H1 (cell line): ENCODE data around the gene CRADD. TPM values are rescaled to one million over a fixed set of nuclear protein-coding genes. Genes with fewer than 3 reads are reported as not detected.

ENCODE experiments used
- CTCF ChIA-PET: fragments of 300-600 bp; sonication (Branson Sonifier 250); formaldehyde crosslinking; loops from one replicate; lab custom pipeline; 2021; ENCODE audit not compliant: partially characterized antibody; lab: Charles Lee
- POLR2A ChIA-PET: fragments of 300-600 bp; sonication (Branson Sonifier 250); formaldehyde crosslinking; loops from one replicate; lab custom pipeline; 2021; ENCODE audit warnings: inconsistent platforms; ENCODE audit not compliant: partially characterized antibody; lab: Charles Lee
- DNase-seq, 2 experiments: peaks; one replicate each; pipeline versions ENCODE4 v3.0.0 to v3.0.0-alpha.2; 2010 to 2022; ENCODE audit warnings: low spot score in 2 of 2, low read depth in 1 of 2, mixed read lengths in 1 of 2
- FAIRE-seq: peaks from 2 replicates; lab custom pipeline; 2011; peaks lifted over from hg19 to GRCh38; lab: Jason Lieb, UNC
- H2AFZ ChIP-seq: 2 replicates; pipeline ENCODE4 v1.8.1; 2012; ENCODE audit warnings: low read length, inconsistent platforms
- H2AK5ac ChIP-seq: 2 replicates; pipeline ENCODE4 v1.6.1; 2013; ENCODE audit warnings: low read depth, low read length
- H2BK120ac ChIP-seq: replicated peaks from 2 replicates; pipeline ENCODE3; 2013; ENCODE audit warnings: low read depth, low read length, inconsistent platforms
- H2BK12ac ChIP-seq: 2 replicates; pipeline ENCODE4 v1.6.1; 2013; ENCODE audit warnings: low read depth, low read length
- H2BK15ac ChIP-seq: 2 replicates; pipeline ENCODE4 v1.6.1; 2013; ENCODE audit warnings: low read length
- H2BK20ac ChIP-seq: 2 replicates; pipeline ENCODE4 v1.6.1; 2013; ENCODE audit warnings: low read length
- H2BK5ac ChIP-seq: 2 replicates; pipeline ENCODE4 v1.6.1; 2013; ENCODE audit warnings: low read depth, low read length
- H3K14ac ChIP-seq: 2 replicates; pipeline ENCODE4 v1.6.1; 2013; ENCODE audit warnings: inconsistent platforms; ENCODE audit not compliant: insufficient read length
- H3K18ac ChIP-seq: 2 replicates; pipeline ENCODE4 v1.6.1; 2013; ENCODE audit warnings: low read length; ENCODE audit errors: extremely low read depth
- H3K23ac ChIP-seq: 2 replicates; pipeline ENCODE4 v1.6.1; 2013; ENCODE audit warnings: inconsistent platforms; ENCODE audit not compliant: insufficient read length
- H3K23me2 ChIP-seq: 2 replicates; pipeline ENCODE4 v1.6.1; 2013; ENCODE audit warnings: low read depth, low read length
- H3K27ac ChIP-seq: 2 replicates; pipeline ENCODE4 v1.6.1; 2011; ENCODE audit warnings: low read depth, low read length, inconsistent platforms
- H3K27me3 ChIP-seq, 4 experiments: replicated peaks in 1 of 4; 1 replicate in 1 of 4; 2 replicates in 3 of 4; pipeline versions ENCODE4 v1.6.1 to v1.8.1; 2011 to 2013; ENCODE audit warnings: low read length in 3 of 4, mild to moderate bottlenecking in 3 of 4, inconsistent platforms in 2 of 4, mixed read lengths in 2 of 4, moderate library complexity in 1 of 4; ENCODE audit not compliant: control insufficient read depth in 3 of 4, insufficient read depth in 3 of 4; ENCODE audit errors: extremely low read depth in 1 of 4
- H3K36me3 ChIP-seq, 4 experiments: 2 replicates each; pipeline versions ENCODE4 v1.6.1 to v1.8.1; 2011 to 2013; ENCODE audit warnings: mild to moderate bottlenecking in 4 of 4, low read length in 3 of 4, moderate library complexity in 2 of 4, control low read depth in 1 of 4, inconsistent platforms in 1 of 4; ENCODE audit not compliant: insufficient read depth in 4 of 4, control insufficient read depth in 2 of 4
- H3K4ac ChIP-seq: replicated peaks from 2 replicates; pipeline ENCODE3; 2013; ENCODE audit warnings: low read length, low read depth, mixed read lengths, inconsistent platforms; ENCODE audit not compliant: insufficient read length
- H3K4me1 ChIP-seq, 4 experiments: replicated peaks in 1 of 4; 1 replicate in 1 of 4; 2 replicates in 3 of 4; pipeline versions ENCODE4 v1.6.1 to v1.8.1; 2011 to 2013; ENCODE audit warnings: low read length in 3 of 4, inconsistent platforms in 2 of 4, mixed read lengths in 1 of 4; ENCODE audit not compliant: insufficient read depth in 4 of 4, control insufficient read depth in 3 of 4
- H3K4me2 ChIP-seq, 2 experiments: 2 replicates each; pipeline versions ENCODE4 v1.6.1 to v1.8.1; 2011 to 2013; ENCODE audit warnings: low read depth in 2 of 2, low read length in 2 of 2, control low read depth in 1 of 2, inconsistent platforms in 1 of 2, mild to moderate bottlenecking in 1 of 2; ENCODE audit not compliant: insufficient read depth in 1 of 2
- H3K4me3 ChIP-seq, 4 experiments: fragments of 200-600, 300-600 bp in 1 of 4; sonication (generic), shearing (Covaris generic), sonication (Bioruptor Twin) in 1 of 4; 2 replicates each; pipeline versions ENCODE4 v1.5.1 to v1.8.1; 2011 to 2016; ENCODE audit warnings: low read length in 4 of 4, low read depth in 3 of 4, control low read depth in 2 of 4, inconsistent platforms in 2 of 4, mild to moderate bottlenecking in 2 of 4, mixed read lengths in 1 of 4, moderate library complexity in 1 of 4; ENCODE audit not compliant: insufficient read depth in 2 of 4; ENCODE audit errors: extremely low read depth in 1 of 4
- H3K56ac ChIP-seq: replicated peaks from 2 replicates; pipeline ENCODE3; 2013; ENCODE audit warnings: low read depth, mild to moderate bottlenecking, mixed read lengths, low read length, inconsistent platforms; ENCODE audit not compliant: insufficient read length
- H3K79me1 ChIP-seq: 2 replicates; pipeline ENCODE4 v1.6.1; 2013; ENCODE audit warnings: low read depth, low read length, control low read depth
- H3K79me2 ChIP-seq, 2 experiments: 2 replicates each; pipeline versions ENCODE4 v1.6.1 to v1.8.1; 2012 to 2013; ENCODE audit warnings: low read length in 2 of 2, mild to moderate bottlenecking in 2 of 2, inconsistent platforms in 1 of 2; ENCODE audit not compliant: insufficient read depth in 2 of 2, control insufficient read depth in 1 of 2
- H3K9ac ChIP-seq, 4 experiments: replicated peaks in 1 of 4; 1 replicate in 1 of 4; 2 replicates in 3 of 4; pipeline versions ENCODE4 v1.6.1 to v1.8.1; 2011 to 2013; ENCODE audit warnings: low read depth in 3 of 4, low read length in 3 of 4, control low read depth in 2 of 4, mild to moderate bottlenecking in 2 of 4, moderate library complexity in 2 of 4, inconsistent platforms in 1 of 4; ENCODE audit errors: extremely low read depth in 1 of 4
- H3K9me3 ChIP-seq, 2 experiments: 2 replicates each; pipeline versions ENCODE4 v1.6.1 to v1.8.1; 2012 to 2013; ENCODE audit warnings: mild to moderate bottlenecking in 2 of 2, moderate library complexity in 2 of 2, control low read depth in 1 of 2, inconsistent platforms in 1 of 2, low read depth in 1 of 2, low read length in 1 of 2, mixed read lengths in 1 of 2; ENCODE audit not compliant: insufficient read depth in 2 of 2
- H4K20me1 ChIP-seq, 2 experiments: replicated peaks in 1 of 2; 2 replicates each; pipeline versions ENCODE3 to v1.8.1; 2011 to 2013; ENCODE audit warnings: inconsistent platforms in 2 of 2, low read length in 2 of 2, mild to moderate bottlenecking in 1 of 2; ENCODE audit not compliant: insufficient read depth in 2 of 2, control insufficient read depth in 1 of 2
- H4K5ac ChIP-seq: 2 replicates; pipeline ENCODE4 v1.6.1; 2013; ENCODE audit warnings: low read length, low read depth, mixed read lengths, inconsistent platforms; ENCODE audit not compliant: insufficient read length
- H4K8ac ChIP-seq: 2 replicates; pipeline ENCODE4 v1.8.0; 2013; ENCODE audit warnings: mild to moderate bottlenecking, moderate library complexity, low read length, inconsistent platforms; ENCODE audit not compliant: insufficient read depth; ENCODE audit errors: extremely low read depth
- H4K91ac ChIP-seq: replicated peaks from 2 replicates; pipeline ENCODE3; 2013; ENCODE audit warnings: low read length, mixed read lengths, inconsistent platforms; ENCODE audit not compliant: insufficient read length
- ASH2L ChIP-seq: fragments of 200-600, 300-600 bp; sonication (generic); IDR thresholded peaks from one replicate; pipeline ENCODE4 v1.7.1; 2017; ENCODE audit warnings: low read length
- FOSL1 ChIP-seq: IDR thresholded peaks from 2 replicates; pipeline ENCODE4 v1.6.1; 2011; ENCODE audit warnings: mild to moderate bottlenecking, low read depth, low read length, moderate library complexity; ENCODE audit not compliant: insufficient read depth
- JUND ChIP-seq: IDR thresholded peaks from 2 replicates; pipeline ENCODE4 v1.6.1; 2011; ENCODE audit warnings: mild to moderate bottlenecking, improper control_type of control experiment, low read length
- KDM1A ChIP-seq: fragments of 200-600, 300-600 bp; sonication (generic); IDR thresholded peaks from 2 replicates; pipeline ENCODE4 v1.7.1; 2016; ENCODE audit warnings: mild to moderate bottlenecking, low read length, borderline replicate concordance
- KDM4A ChIP-seq: IDR thresholded peaks from one replicate; pipeline ENCODE4 v1.7.1; 2012; ENCODE audit warnings: low read depth, mild to moderate bottlenecking, moderate library complexity, low read length, inconsistent platforms; ENCODE audit not compliant: severe bottlenecking
- MAFK ChIP-seq: IDR thresholded peaks from 2 replicates; pipeline ENCODE4 v1.6.1; 2012; ENCODE audit warnings: low read depth, mild to moderate bottlenecking, improper control_type of control experiment, low read length
- NANOG ChIP-seq: IDR thresholded peaks from 2 replicates; pipeline ENCODE4 v1.6.1; 2011; ENCODE audit warnings: low read length, low read depth, mild to moderate bottlenecking, inconsistent platforms; ENCODE audit not compliant: insufficient read depth, poor library complexity, severe bottlenecking
- POLR2A ChIP-seq, 2 experiments: IDR thresholded peaks; 1 replicate in 1 of 2; 2 replicates in 1 of 2; pipeline ENCODE4 v1.6.1; 2011; ENCODE audit warnings: low read depth in 2 of 2, low read length in 2 of 2, mild to moderate bottlenecking in 2 of 2; ENCODE audit errors: control extremely low read depth in 1 of 2
- SIN3A ChIP-seq, 2 experiments: IDR thresholded peaks in 1 of 2; conservative IDR thresholded peaks in 1 of 2; 2 replicates each; pipeline ENCODE4 v1.6.1; 2011 to 2012; ENCODE audit warnings: low read length in 2 of 2, improper control_type of control experiment in 1 of 2, low read depth in 1 of 2, mild to moderate bottlenecking in 1 of 2
- SIRT6 ChIP-seq: IDR thresholded peaks from one replicate; pipeline ENCODE4 v1.7.1; 2012; ENCODE audit warnings: low read length, inconsistent platforms
- SP2 ChIP-seq: IDR thresholded peaks from 2 replicates; pipeline ENCODE4 v1.6.1; 2012; ENCODE audit warnings: mild to moderate bottlenecking, low read length, inconsistent platforms
- SP4 ChIP-seq: IDR thresholded peaks from 2 replicates; pipeline ENCODE4 v1.6.1; 2012; ENCODE audit warnings: low read length, inconsistent platforms
- TEAD4 ChIP-seq: IDR thresholded peaks from 2 replicates; pipeline ENCODE4 v1.6.1; 2012; ENCODE audit warnings: low read depth, low read length, inconsistent platforms, mixed read lengths
- WGBS, 2 experiments: shearing (Covaris generic) in 1 of 2; methylation state at CpG; one replicate each; pipeline versions ENCODE4 v1.1.6 to v1.1.7; 2013 to 2015; ENCODE audit warnings: low lambda C conversion rate in 2 of 2, mixed read lengths in 2 of 2, inconsistent platforms in 1 of 2, low coverage in 1 of 2, missing lambda C conversion rate in 1 of 2; ENCODE audit not compliant: insufficient replicate concordance in 2 of 2, insufficient coverage in 1 of 2, insufficient read length in 1 of 2; ENCODE audit errors: extremely low coverage in 1 of 2, missing lambda C conversion rate in 1 of 2; 5-methylcytosine and 5-hydroxymethylcytosine counted together
- polyA plus RNA-seq, 7 experiments: library from polyadenylated mRNA; depleted of rRNA in 3 of 7; stranded (reverse) in 5 of 7; unstranded in 2 of 7; fragments of >200 nt in 5 of 7; fragments of 200-250 nt in 2 of 7; gene quantifications; 1 replicate in 5 of 7; 2 replicates in 1 of 7; 4 replicates in 1 of 7; pipeline versions ENCODE4 v1.2.1 to v1.2.3, GENCODE V29; 2011 to 2013; ENCODE audit warnings: missing spikeins in 2 of 7, mixed read lengths in 2 of 7
- total RNA-seq: library from RNA; stranded (reverse); fragmentation: NEBNext Ultra II Directional; extraction: Animal tissue kit (Norgen Biotek cat#: 25700); gene quantifications from 2 replicates; pipeline ENCODE4 v1.2.1, GENCODE V29; 2021

CRADD gene
- total and polyA plus RNA-seq, 2 of the 8 experiments (the other 6 are each of a cell fraction or from before 2014, with no cell fraction given), result 8.1 to 15.4 TPM

DNA sequence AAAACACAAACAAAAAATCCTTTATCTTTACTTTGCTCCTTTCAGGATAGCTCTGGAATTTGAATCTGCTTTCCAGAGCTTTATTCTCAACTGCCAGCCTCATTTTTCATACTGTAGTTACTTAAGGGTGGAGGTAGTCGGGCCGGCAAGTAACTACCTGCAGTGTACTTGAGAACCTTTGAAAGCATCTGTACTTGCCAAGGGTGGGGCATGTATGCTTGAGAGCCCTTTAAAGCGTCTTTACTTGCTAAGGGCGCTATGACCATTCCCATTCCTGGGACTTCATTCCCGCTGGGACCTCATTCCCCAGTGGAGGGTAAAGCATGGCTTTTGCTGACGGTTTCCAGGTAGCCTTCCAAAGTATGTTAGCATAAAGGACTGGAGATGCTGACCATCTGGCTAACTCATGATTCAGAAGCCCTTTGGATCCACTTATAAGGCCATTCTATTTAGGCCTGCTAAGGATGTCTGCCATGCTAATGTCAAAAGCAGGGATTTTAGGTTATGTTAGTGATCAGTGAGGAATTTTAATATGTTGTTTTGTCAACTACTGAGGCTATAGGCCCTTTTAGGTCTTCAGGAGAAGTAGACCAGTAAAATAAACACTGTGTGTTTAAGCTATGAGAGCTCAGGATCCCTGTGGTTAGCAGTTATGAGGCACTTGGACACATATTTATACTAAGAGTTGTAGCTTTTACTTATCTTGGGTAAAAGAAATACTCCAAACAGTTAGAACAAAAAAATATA lies 74.9 kb downstream of the CRADD start:
- peaks cover 13 to 17% of the 10 kb centered on the region in 2 experiments for H3K9me3 ChIP-seq
- H3K23ac ChIP-seq, result no peak overlapping the region
- no peak overlapping the region for H3K9ac ChIP-seq
- POLR2A ChIA-PET, result interaction anchor here (2.5 kb wide), 1 partner anchor 10 kb away, joined by 5 read pairs; no protein-coding TSS in a partner anchor
- peaks cover 0 to 6% (median 2%) of the 10 kb centered on the region in 4 experiments; a peak in 3 of 8 replicates for H3K36me3 ChIP-seq
- H2BK120ac ChIP-seq, result no peak overlapping the region
- no peak overlapping the region for H3K27ac ChIP-seq
- no peaks in the 10 kb centered on the region for H3K79me1 ChIP-seq
- no peak for DNase-seq
- no peak overlapping the region for H4K91ac ChIP-seq
- no peak overlapping the region for H3K18ac ChIP-seq
- no peak overlapping the region for H3K14ac ChIP-seq
- H2AK5ac ChIP-seq, result 0 out of 2 replicates have a peak overlapping the region, but pooled peaks have one; percentile 53
- no peaks in the 10 kb centered on the region for H4K20me1 ChIP-seq
- WGBS, 2 experiments, result 95% methylated on average over 6 of the region's 6 CpGs; no CpG with 5 or more reads in 1 of the 2 experiments
- H3K4ac ChIP-seq, result no peak overlapping the region
- CTCF ChIA-PET, result interaction anchor here (0.6 to 2.4 kb wide), 6 partner anchors 11 to 250 kb away, joined by 3 to 10 read pairs (median 4); no protein-coding TSS in a partner anchor
- FAIRE-seq, result no peak
- H2AFZ ChIP-seq, result no peak overlapping the region
- H2BK15ac ChIP-seq, result no peak overlapping the region; the same call in 1 of the 2 replicates
- H2BK20ac ChIP-seq, result no peak overlapping the region
- no peak overlapping the region; the same call in 1 of the 2 replicates for H4K8ac ChIP-seq
- H3K4me3 ChIP-seq, result no peak overlapping the region
- no peak overlapping the region for H3K56ac ChIP-seq
- H4K5ac ChIP-seq, result no peak overlapping the region
- H2BK12ac ChIP-seq, result no peak overlapping the region
- no peaks in the 10 kb centered on the region for H3K79me2 ChIP-seq
- H3K23me2 ChIP-seq, result no peaks in the 10 kb centered on the region
- H3K4me1 ChIP-seq, result no peaks in the 10 kb centered on the region
- no peak overlapping the region for H3K4me2 ChIP-seq
- no peaks in the 10 kb centered on the region for H3K27me3 ChIP-seq
- no peak overlapping the region for H2BK5ac ChIP-seq
- TF ChIP-seq KDM1A (no peak), SP4 (no peak), JUND (no peak), MAFK (no peak), SIN3A (conservative IDR thresholded peaks at IDR 0.05 in 1 of 2, IDR thresholded peaks at IDR 0.05 in 1 of 2; ENCODE audit: low read depth in 1 of 2, low read length in 2 of 2) (no peak), SIRT6 (no peak), KDM4A (no peak), TEAD4 (no peak), FOSL1 (no peak), ASH2L (no peak), NANOG (no peak), SP2 (no peak), POLR2A (IDR thresholded peaks at IDR 0.05; ENCODE audit: control extremely low read depth in 1 of 2, low read depth in 2 of 2, low read length in 2 of 2) (no peak)
